HG02981 (cell line): ENCODE results near the gene AMIGO2.
"Not testable (repeated sequence)": the region's sequence is repeated elsewhere in the genome, so short reads cannot be mapped to it uniquely, and the experiment has no call there.

ENCODE experiments used
- ATAC-seq: cut with Tn5 transposase; IDR thresholded peaks from one replicate; pipeline ENCODE4 v1.9.1; 2021; ENCODE audit warnings: mild to moderate bottlenecking, moderate library complexity; ENCODE audit not compliant: unreplicated experiment

AMIGO2 gene

GRCh38 chr12:47075192-47076084 lies 4.3 kb downstream of the AMIGO2 start:
- no peak for ATAC-seq

- ATAC-seq = no peak
Measured at GRCh38 chr12:47074757-47075156, 5.0 kb downstream of the AMIGO2 start.

- no peak for ATAC-seq
Measured at GRCh38 chr12:47073951-47074350, 5.8 kb downstream of the AMIGO2 start.

- no peak for ATAC-seq
Measured at GRCh38 chr12:47071241-47071852, 8.4 kb downstream of the AMIGO2 start.

GRCh38 chr12:47070310-47070709 lies 9.4 kb downstream of the AMIGO2 start:
- no peak for ATAC-seq

GRCh38 chr12:47068539-47068938 lies 11.2 kb downstream of the AMIGO2 start:
- ATAC-seq = no peak

- no peak for ATAC-seq
Measured at GRCh38 chr12:47067771-47068431, 11.9 kb downstream of the AMIGO2 start.

- no peak for ATAC-seq
Measured at GRCh38 chr12:47067176-47067575, 12.6 kb downstream of the AMIGO2 start.

GRCh38 chr12:47066278-47067025 lies 13.3 kb downstream of the AMIGO2 start:
- ATAC-seq = no peak

GRCh38 chr12:47065546-47065945 lies 14.2 kb downstream of the AMIGO2 start:
- ATAC-seq = no peak

GRCh38 chr12:47058640-47059039 lies 21.1 kb downstream of the AMIGO2 start:
- not testable (repeated sequence) for ATAC-seq

- ATAC-seq = not testable (repeated sequence)
Measured at GRCh38 chr12:47056944-47057343, 22.8 kb downstream of the AMIGO2 start.

- not testable (repeated sequence) for ATAC-seq
Measured at GRCh38 chr12:47055856-47056255, 23.9 kb downstream of the AMIGO2 start.

- no peak for ATAC-seq
Measured at GRCh38 chr12:47054659-47055058, 25.1 kb downstream of the AMIGO2 start.

- ATAC-seq = no peak
Measured at GRCh38 chr12:47053961-47054360, 25.8 kb downstream of the AMIGO2 start.

GRCh38 chr12:47052274-47052673 lies 27.5 kb downstream of the AMIGO2 start:
- no peak for ATAC-seq

GRCh38 chr12:47051291-47051690 lies 28.5 kb downstream of the AMIGO2 start:
- not testable (repeated sequence) for ATAC-seq

GRCh38 chr12:47048541-47048940 lies 31.2 kb downstream of the AMIGO2 start:
- ATAC-seq = no peak

- no peak for ATAC-seq
Measured at GRCh38 chr12:47041327-47041726, 38.4 kb downstream of the AMIGO2 start.

GRCh38 chr12:47039756-47040155 lies 40.0 kb downstream of the AMIGO2 start:
- ATAC-seq = no peak

GRCh38 chr12:47039079-47039478 lies 40.7 kb downstream of the AMIGO2 start:
- no peak for ATAC-seq
